Cerebellar cortex (tissue), 1 donor: Measurements from ENCODE around the gene MRPS17.

Experiments used
- DNase-seq: peaks from one replicate; pipeline ENCODE4 v3.0.0-alpha.2; 2015; ENCODE audit warnings: low spot score

MRPS17 gene

DNA sequence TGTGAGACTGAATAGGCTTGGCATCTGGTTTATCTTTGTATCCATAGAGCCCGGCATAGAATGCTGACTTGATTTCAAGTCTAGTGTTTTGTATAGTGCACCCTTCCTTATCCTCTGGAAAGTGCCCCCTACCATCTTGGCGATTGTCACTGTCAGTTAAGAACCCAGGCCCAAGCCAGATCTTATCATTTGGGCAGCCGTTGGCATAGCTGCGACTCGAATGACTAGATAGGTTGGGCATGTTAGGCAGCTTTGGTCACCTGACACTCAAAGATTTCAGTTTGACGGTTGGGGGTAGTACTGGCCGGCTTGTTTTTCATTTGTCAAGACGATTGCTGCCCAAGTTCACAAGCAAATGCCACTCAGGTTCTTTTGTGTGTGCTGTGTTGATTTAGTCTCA lies 19.3 kb downstream of the MRPS17 start:
- no peak for DNase-seq

DNA sequence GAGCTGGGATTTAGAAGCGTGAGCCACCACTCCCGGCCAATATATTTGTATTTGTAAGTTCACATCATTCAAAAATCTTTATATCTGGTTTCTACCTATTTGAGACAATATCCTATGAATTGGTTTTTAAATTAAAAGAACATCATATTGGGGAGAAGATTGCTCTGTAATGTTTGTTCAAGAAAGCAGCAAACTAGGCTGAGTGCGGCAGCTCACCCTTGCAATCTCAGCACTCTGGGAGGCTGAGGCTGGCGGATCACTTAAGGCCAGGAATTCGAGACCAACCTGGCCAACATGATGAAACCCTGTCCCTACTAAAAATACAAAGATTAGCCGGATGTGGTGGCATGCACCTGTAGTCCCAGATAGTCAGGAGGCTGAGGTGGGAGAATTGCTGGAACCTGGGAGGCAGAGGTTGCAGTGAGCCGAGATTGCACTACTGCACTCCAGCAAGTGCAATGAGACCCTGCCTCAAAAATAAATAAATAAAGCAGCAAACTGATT lies 22.1 kb downstream of the MRPS17 start:
- no peak for DNase-seq

DNA sequence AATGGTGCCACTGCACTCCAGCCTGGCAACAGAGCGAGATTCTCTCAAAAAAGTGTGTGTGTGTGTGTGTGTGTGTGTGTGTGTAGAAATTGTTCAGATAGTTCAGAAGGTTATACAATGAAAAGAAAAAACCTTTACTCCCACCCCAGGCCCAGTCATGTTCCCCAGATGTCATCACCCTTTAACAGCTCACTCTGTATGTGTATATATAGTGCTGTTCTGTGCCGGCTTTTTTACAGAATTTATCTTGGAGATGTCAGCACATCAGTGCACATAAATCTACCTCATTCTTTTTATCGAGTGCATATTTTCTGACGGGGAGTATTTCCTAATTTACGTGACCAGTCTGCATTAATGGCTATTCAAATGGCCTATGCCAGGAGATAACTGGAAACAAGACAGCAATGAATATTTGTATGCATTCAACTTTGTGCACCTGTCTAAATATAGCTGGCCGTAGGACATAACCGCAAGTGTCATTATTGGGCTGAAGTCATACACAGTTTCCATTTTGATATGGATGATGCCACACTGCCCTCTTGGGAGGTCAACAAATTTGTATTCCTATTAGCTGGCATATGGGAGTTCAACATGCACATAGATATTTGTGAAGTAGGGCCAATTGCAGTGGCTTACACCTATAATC lies 24.4 kb downstream of the MRPS17 start:
- DNase-seq = no peak

DNA sequence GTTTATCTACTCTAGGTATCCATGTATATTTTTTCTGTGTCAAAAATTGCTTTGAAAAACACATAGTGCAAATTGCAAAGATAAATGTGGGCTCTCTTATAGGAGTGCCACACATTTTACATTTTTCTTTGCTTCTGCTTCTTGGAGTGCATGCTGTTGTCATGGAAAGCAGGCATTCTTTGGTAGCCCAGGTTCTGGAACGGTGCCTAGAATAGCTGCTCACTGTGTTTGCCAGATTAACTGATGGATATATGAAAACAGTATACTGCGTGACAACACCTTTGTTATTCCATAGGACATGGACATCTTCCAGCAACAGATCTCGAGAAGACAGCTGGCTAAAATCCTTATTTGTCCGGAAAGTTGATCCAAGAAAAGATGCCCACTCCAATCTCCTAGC lies 26.2 kb downstream of the MRPS17 start:
- DNase-seq = peak; percentile 53

DNA sequence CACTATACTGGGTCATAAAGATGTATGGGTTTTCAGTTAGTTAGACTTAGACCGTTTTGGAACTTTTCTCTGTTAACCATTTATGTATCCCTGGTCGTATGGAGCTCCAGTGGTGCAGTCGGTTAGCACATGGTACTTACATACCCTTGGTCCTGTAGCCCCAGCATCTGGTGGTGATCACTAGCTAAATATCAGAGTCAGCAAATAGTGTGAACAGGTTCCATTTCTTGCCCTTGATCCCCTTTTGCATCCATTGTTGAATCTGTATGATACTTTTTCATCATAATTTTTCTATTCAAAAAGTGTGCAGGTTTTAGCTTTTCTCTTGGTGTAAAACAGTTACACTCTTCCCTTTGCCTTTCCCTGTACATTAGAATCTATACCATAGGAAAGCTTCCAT lies 28.6 kb downstream of the MRPS17 start:
- no peak for DNase-seq

DNA sequence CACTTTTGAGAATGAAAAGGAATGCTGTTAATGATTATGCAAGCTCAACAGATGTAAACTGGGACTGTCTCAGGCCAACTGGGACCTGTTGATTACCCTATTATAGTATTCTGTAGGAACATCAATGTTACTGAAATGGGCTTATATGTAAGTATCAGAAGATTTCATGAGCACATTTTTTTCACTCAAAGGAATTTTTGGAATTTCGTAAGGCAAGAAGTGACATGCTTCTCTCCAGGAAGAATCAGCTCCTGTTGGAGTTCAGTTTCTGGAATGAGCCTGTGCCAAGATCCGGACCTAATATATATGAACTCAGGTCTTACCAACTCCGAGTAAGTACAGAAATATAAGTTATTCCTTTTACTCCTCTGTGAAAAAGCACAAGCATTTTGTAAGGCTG lies 31.9 kb downstream of the MRPS17 start:
- no peak for DNase-seq

DNA sequence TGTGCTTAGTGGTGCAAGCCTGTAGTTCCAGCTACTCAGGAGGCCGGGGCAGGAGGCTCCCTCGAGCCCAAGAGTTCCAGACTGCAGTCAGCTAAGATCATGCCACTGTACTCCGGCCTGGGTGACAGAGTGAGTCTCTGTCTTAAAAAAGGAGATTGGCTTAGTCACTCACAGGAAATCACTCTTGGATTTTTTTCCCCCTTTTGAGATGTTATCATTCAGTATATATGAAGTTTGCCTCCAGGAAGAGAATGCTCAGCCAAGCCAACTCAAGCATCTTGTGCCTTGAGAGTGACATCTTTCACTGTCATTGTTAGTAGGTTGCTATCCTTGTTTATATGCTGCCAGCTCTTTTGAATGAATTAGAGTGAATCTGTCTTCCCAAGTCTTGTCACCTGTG lies 40.7 kb downstream of the MRPS17 start:
- DNase-seq = no peak

DNA sequence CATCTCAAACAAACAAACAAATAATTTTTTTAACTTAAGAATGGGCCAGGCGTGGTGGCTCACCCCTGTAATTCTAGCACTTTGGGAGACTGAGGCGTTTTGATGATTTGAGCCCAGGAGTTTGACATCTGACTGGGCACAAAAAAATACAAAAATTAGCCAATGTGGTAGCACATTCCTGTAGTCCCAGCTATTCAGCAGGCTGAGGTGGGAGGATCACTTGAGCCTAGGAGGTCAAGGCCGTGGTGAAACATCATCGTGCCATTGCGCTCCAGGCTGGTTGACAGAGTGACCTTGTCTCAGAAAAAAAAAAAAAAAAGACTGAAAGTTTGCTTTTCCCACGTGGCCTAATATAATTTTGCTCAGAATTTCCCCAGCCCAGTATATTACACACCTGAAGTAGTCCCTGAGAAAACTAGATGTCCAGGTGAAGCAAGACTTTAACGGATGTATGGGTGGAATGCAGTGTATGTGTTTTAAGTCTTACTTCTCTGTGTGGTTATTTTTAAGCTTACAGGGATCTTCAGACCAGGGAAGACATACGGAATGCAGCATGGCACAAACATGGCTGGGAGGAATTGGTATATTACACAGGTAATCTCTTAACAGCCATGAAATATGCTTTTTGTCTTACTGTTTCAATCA lies 45.3 kb downstream of the MRPS17 start:
- DNase-seq = no peak

DNA sequence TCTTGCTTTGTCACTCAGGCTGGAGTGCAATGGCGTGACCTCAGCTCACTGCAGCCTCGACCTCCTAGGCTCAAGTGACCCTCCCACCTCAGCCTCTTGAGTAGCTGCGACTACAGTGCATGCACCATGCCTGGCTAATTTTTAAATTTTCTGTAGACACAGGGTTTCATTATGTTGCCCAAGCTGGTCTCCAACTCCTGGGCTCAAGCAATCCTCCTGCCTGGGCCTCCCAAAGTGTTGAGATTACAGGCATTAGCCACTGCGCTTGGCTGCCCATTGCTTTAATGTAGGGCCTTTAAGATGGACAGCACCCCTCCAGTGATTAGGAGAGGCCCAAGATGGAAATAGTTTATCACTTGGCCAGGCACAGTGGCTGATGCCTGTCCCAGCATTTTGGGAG lies 52.1 kb downstream of the MRPS17 start:
- DNase-seq = no peak
